T-helper 2 cell treated with Interferon-gamma antibody and Interleukin-4, amounts not matched to agents 100 ng/mL and 5 ng/mL, for 36 hours (primary cell): ENCODE measurements around the gene NRP2. TPM values are rescaled to one million over a fixed set of nuclear protein-coding genes. Genes with fewer than 3 reads are reported as not detected.

Experiments
- intact Hi-C: fragments of 100-400 bp; cut with micrococcal nuclease; formaldehyde crosslinking; loops from one replicate; pipeline ENCODE4 v1.15.1; 2023
- total RNA-seq: library from RNA; stranded (reverse); gene quantifications from 2 replicates; pipeline ENCODE4 v1.2.3, GENCODE V29; 2022

NRP2 gene
- total RNA-seq, 1 donor from 2014 or later, result 47.0 TPM

GRCh38 chr2:205752296-205752820 is 70.1 kb downstream of the NRP2 start:
- intact Hi-C loops, result no loop called here

GRCh38 chr2:205752924-205753323 is 70.6 kb downstream of the NRP2 start:
- intact Hi-C loops, result no loop called here

- intact Hi-C loops, result no loop called here
Measured at GRCh38 chr2:205754285-205754923, 72.1 kb downstream of the NRP2 start.

GRCh38 chr2:205754924-205755321 is 72.6 kb downstream of the NRP2 start:
- intact Hi-C loops, result no loop called here

- intact Hi-C loops, result no loop called here
Measured at GRCh38 chr2:205755923-205756322, 73.6 kb downstream of the NRP2 start.

- intact Hi-C loops, result no loop called here
Measured at GRCh38 chr2:205757271-205757670, 75.0 kb downstream of the NRP2 start.

- intact Hi-C loops, result no loop called here
Measured at GRCh38 chr2:205758051-205758450, 75.8 kb downstream of the NRP2 start.

GRCh38 chr2:205758500-205758899 is 76.2 kb downstream of the NRP2 start:
- intact Hi-C loops, result no loop called here

GRCh38 chr2:205759257-205759656 is 77.0 kb downstream of the NRP2 start:
- intact Hi-C loops, result no loop called here

GRCh38 chr2:205759732-205760131 is 77.4 kb downstream of the NRP2 start:
- intact Hi-C loops, result no loop called here

GRCh38 chr2:205760157-205760556 is 77.9 kb downstream of the NRP2 start:
- intact Hi-C loops, result no loop called here

- intact Hi-C loops, result no loop called here
Measured at GRCh38 chr2:205761421-205761820, 79.1 kb downstream of the NRP2 start.

- intact Hi-C loops, result no loop called here
Measured at GRCh38 chr2:205762881-205763280, 80.6 kb downstream of the NRP2 start.

- intact Hi-C loops, result no loop called here
Measured at GRCh38 chr2:205763708-205764211, 81.5 kb downstream of the NRP2 start.

- intact Hi-C loops, result no loop called here
Measured at GRCh38 chr2:205764270-205764746, 82.0 kb downstream of the NRP2 start.

GRCh38 chr2:205765151-205765550 is 82.8 kb downstream of the NRP2 start:
- intact Hi-C loops, result loop anchor here (5.0 kb wide), 2 partner anchors 162 to 182 kb away; no protein-coding TSS in a partner anchor

GRCh38 chr2:205766779-205767359 is 84.6 kb downstream of the NRP2 start:
- intact Hi-C loops, result loop anchor here (2.0 to 5.0 kb wide), 4 partner anchors 118 to 1442 kb away; no protein-coding TSS in a partner anchor

- intact Hi-C loops, result loop anchor here (2.0 to 5.0 kb wide), 4 partner anchors 117 to 1443 kb away; no protein-coding TSS in a partner anchor
Measured at GRCh38 chr2:205767617-205768016, 85.3 kb downstream of the NRP2 start.

- intact Hi-C loops, result loop anchor here (5.0 kb wide), 2 partner anchors 159 to 179 kb away; no protein-coding TSS in a partner anchor
Measured at GRCh38 chr2:205768341-205768740, 86.0 kb downstream of the NRP2 start.

- intact Hi-C loops, result loop anchor here (5.0 kb wide), 2 partner anchors 158 to 178 kb away; no protein-coding TSS in a partner anchor
Measured at GRCh38 chr2:205768815-205769494, 86.7 kb downstream of the NRP2 start.

GRCh38 chr2:205769495-205769850 is 87.2 kb downstream of the NRP2 start:
- intact Hi-C loops, result loop anchor here (5.0 kb wide), 2 partner anchors 158 to 178 kb away; no protein-coding TSS in a partner anchor

- intact Hi-C loops, result loop anchor here (5.0 to 10.0 kb wide), 3 partner anchors 157 to 1515 kb away; no protein-coding TSS in a partner anchor
Measured at GRCh38 chr2:205769879-205770278, 87.6 kb downstream of the NRP2 start.
